ENCODE results near the gene KIF6. TPM values are rescaled to one million over a fixed set of nuclear protein-coding genes. Genes with fewer than 3 reads are reported as not detected.
A peak's percentile ranks its signal among the peaks of the same experiment; 100 is the strongest.

KIF6 gene
- total RNA-seq, 1 experiment from 2014 or later = 2.7 TPM

GRCh38 chr6:39310542-39310941, 414.7 kb downstream of the KIF6 start:
- no peak overlapping the region for H3K4me3 ChIP-seq (ENCODE audit: low read depth, low read length, poor library complexity, severe bottlenecking)
- intact Hi-C loops (cut with micrococcal nuclease; ENCODE audit: unreplicated experiment) = loop anchor here (1.0 kb wide), 1 partner anchor 144 kb away; no protein-coding TSS in a partner anchor
- POLR2A ChIA-PET (ENCODE audit: low non-redundant PET) = no interaction called here
- BruUV-seq (replicated peaks) = no TSS peak
- CTCF ChIA-PET = interaction anchor here (0.8 to 1.3 kb wide), 2 partner anchors 145 to 313 kb away, joined by 4 to 5 read pairs; no protein-coding TSS in a partner anchor
- H3K27ac ChIP-seq (ENCODE audit: low read depth, low read length, poor library complexity, severe bottlenecking) = no peak overlapping the region
- H3K9me3 ChIP-seq (ENCODE audit: low read depth, low read length, poor library complexity, severe bottlenecking) = no peaks in the 10 kb centered on the region
- H3K36me3 ChIP-seq (ENCODE audit: insufficient read depth, low read length, poor library complexity, severe bottlenecking) = no peaks in the 10 kb centered on the region
- no peaks in the 10 kb centered on the region for H3K4me1 ChIP-seq (ENCODE audit: insufficient read depth, low read length, poor library complexity, severe bottlenecking)
- TF ChIP-seq CTCF (conservative IDR thresholded peaks at IDR 0.05; ENCODE audit: low read depth, low read length) = no peak
- TF ChIP-seq EZH2 (IDR thresholded peaks at IDR 0.05; ENCODE audit: borderline replicate concordance, low read depth, low read length, poor library complexity, severe bottlenecking) = no peak
- peaks cover 45% of the 10 kb centered on the region for H3K27me3 ChIP-seq (replicated peaks; ENCODE audit: insufficient read depth, low read depth, low read length, poor library complexity)
- no peak for DNase-seq (ENCODE audit: low spot score)

GRCh38 chr6:39309942-39310531, 415.2 kb downstream of the KIF6 start:
- no peak overlapping the region for H3K27ac ChIP-seq (ENCODE audit: low read depth, low read length, poor library complexity, severe bottlenecking)
- H3K4me3 ChIP-seq (ENCODE audit: low read depth, low read length, poor library complexity, severe bottlenecking) = no peak overlapping the region
- DNase-seq (ENCODE audit: low spot score) = peak; percentile 75
- no peaks in the 10 kb centered on the region for H3K9me3 ChIP-seq (ENCODE audit: low read depth, low read length, poor library complexity, severe bottlenecking)
- peak; percentile 92 for TF ChIP-seq CTCF (conservative IDR thresholded peaks at IDR 0.05; ENCODE audit: low read depth, low read length)
- TF ChIP-seq EZH2 (IDR thresholded peaks at IDR 0.05; ENCODE audit: borderline replicate concordance, low read depth, low read length, poor library complexity, severe bottlenecking) = no peak
- BruUV-seq (replicated peaks) = no TSS peak
- no peaks in the 10 kb centered on the region for H3K4me1 ChIP-seq (ENCODE audit: insufficient read depth, low read length, poor library complexity, severe bottlenecking)
- intact Hi-C loops (cut with micrococcal nuclease; ENCODE audit: unreplicated experiment) = loop anchor here (1.0 kb wide), 1 partner anchor 144 kb away; no protein-coding TSS in a partner anchor
- ChIA-PET CTCF (interaction anchor here (0.7 to 1.3 kb wide), 3 partner anchors 144 to 313 kb away, joined by 3 to 5 read pairs (median 4); no protein-coding TSS in a partner anchor), POLR2A (ENCODE audit: low non-redundant PET) (no interaction called here)
- no peaks in the 10 kb centered on the region for H3K36me3 ChIP-seq (ENCODE audit: insufficient read depth, low read length, poor library complexity, severe bottlenecking)
- peaks cover 40% of the 10 kb centered on the region for H3K27me3 ChIP-seq (replicated peaks; ENCODE audit: insufficient read depth, low read depth, low read length, poor library complexity)

GRCh38 chr6:39307462-39307861, 417.7 kb downstream of the KIF6 start:
- Histone ChIP-seq H3K27me3 (replicated peaks; ENCODE audit: insufficient read depth, low read depth, low read length, poor library complexity) (peaks cover 14% of the 10 kb centered on the region), H3K9me3 (ENCODE audit: low read depth, low read length, poor library complexity, severe bottlenecking) (no peaks in the 10 kb centered on the region), H3K27ac (ENCODE audit: low read depth, low read length, poor library complexity, severe bottlenecking) (no peak overlapping the region), H3K4me3 (ENCODE audit: low read depth, low read length, poor library complexity, severe bottlenecking) (no peak overlapping the region), H3K4me1 (ENCODE audit: insufficient read depth, low read length, poor library complexity, severe bottlenecking) (no peaks in the 10 kb centered on the region), H3K36me3 (ENCODE audit: insufficient read depth, low read length, poor library complexity, severe bottlenecking) (no peaks in the 10 kb centered on the region)
- POLR2A ChIA-PET (ENCODE audit: low non-redundant PET) = no interaction called here
- CTCF ChIA-PET = no interaction called here
- intact Hi-C loops (cut with micrococcal nuclease; ENCODE audit: unreplicated experiment) = no loop called here
- TF ChIP-seq CTCF (conservative IDR thresholded peaks at IDR 0.05; ENCODE audit: low read depth, low read length) (no peak), EZH2 (IDR thresholded peaks at IDR 0.05; ENCODE audit: borderline replicate concordance, low read depth, low read length, poor library complexity, severe bottlenecking) (no peak)
- DNase-seq (ENCODE audit: low spot score) = no peak
- BruUV-seq (replicated peaks) = no TSS peak
